Head of caudate nucleus (tissue), 42 donors: ENCODE measurements around the gene PLK4.
"Not testable (repeated sequence)": the region's sequence is repeated elsewhere in the genome, so short reads cannot be mapped to it uniquely, and the experiment has no call there.

Source experiments
- DNase-seq, 42 donors: peaks; one replicate each; pipeline versions ENCODE4 v3.0.0 to v3.0.0-alpha.2; 2020 to 2021; ENCODE audit warnings: mixed read lengths in 7 of 42
- intact Hi-C: fragments of 100-400 bp; cut with DNase I; formaldehyde crosslinking; loops from one replicate; pipeline ENCODE4 v1.15.0; 2022

Gene PLK4

DNA sequence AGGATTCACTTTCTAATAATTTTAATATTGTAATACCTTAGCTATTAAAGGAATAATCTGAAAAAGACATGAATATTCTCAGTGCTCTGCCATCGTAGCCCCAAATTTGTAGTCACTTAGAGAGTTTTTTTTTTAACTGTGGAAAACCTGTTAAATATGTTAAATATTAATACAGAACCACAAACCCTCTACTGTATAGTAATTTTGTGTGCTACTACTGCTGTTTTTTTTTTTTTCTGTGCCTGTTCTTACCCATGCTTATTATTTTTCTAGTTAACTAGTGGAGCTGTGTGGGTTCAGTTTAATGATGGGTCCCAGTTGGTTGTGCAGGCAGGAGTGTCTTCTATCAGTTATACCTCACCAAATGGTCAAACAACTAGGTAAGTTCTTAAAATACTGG, 15.8 kb downstream of the PLK4 start:
- intact Hi-C loops: no loop called here
- no peak for DNase-seq

DNA sequence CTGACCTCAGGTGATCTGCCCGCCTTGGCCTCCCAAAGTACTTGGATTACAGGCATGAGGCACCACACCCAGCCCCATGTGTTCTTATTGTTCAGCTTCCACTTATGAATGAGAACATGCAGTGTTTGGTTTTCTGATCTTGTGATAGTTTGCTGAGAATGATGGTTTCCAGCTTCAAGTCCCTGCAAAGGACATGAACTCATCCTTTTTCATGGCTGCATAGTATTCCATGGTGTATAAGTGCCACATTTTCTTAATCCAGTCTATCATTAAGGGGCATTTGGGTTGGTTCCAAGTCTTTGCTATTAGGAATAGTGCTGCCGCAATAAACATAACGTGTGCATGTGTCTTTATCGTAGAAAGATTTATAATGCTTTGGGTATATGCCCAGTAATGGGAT, 19.0 kb downstream of the PLK4 start:
- intact Hi-C loops, DNase-seq: not testable (repeated sequence)

GRCh38 chr4:127905029-127905428, 24.3 kb downstream of the PLK4 start:
- intact Hi-C loops: no loop called here
- no peak for DNase-seq

DNA sequence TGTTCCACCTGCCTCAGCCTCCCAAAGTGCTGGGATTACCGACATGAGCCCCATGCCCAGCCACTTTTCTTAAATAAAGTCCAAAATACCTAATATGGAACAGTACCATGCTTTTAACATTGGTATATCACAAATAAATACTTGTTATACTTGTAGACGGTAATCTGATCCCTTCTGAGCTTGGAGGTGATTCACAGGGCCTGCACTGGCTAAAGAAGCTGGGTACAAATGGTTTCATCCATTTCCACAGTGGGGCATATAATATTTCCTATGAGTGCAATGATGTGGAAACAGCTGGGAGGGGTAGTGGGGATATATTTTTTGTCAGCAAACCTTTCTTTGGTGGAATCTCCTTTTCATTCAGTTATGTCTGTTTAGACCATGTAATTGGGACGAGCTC, 35.8 kb downstream of the PLK4 start:
- no peak for DNase-seq
- intact Hi-C loops: no loop called here

GRCh38 chr4:127917151-127917550, 36.5 kb downstream of the PLK4 start:
- no peak for DNase-seq
- intact Hi-C loops: no loop called here

- no peak for DNase-seq
- intact Hi-C loops: no loop called here
Observed at GRCh38 chr4:127920521-127920920, 39.8 kb downstream of the PLK4 start.

- intact Hi-C loops: no loop called here
Observed at GRCh38 chr4:127922226-127922625, 41.5 kb downstream of the PLK4 start.

DNA sequence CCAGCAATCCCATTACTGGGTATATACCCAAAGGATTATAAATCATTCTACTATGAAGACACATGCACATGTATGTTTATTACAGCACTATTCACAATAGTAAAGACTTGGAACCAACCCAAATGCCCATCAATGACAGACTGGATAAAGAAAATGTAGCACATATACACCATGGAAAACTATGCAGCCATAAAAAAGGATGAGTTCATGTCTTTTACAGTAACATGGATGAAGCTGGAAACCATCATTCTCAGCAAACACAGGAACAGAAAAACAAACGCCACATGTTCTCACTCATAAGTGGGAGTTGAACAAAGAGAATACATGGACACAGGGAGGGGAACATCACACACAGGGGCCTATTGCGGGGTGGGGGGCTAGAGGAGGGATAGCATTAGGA, 45.0 kb downstream of the PLK4 start:
- DNase-seq, intact Hi-C loops: not testable (repeated sequence)

More at GRCh38 chr4:127922226-127922625, 41.5 kb downstream of the PLK4 start:
- DNase-seq: no peak

DNA sequence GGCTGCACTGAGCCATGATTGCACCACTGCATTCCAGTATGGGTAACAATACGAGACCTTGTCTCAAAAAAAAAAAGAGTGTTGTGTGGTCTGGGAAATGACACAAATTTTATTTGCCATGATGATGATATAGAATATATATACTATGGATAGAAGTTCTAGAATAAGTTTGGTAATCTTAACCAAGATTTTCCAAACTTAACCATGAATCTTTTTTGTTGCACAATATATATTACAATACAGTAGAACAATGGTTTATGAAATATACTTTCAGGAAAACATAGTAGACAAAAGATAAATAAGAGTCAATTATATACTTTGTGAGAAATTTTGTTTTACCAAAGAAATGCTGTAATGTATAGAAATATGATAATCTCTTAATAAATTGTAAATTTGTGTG, 49.5 kb downstream of the PLK4 start:
- intact Hi-C loops: no loop called here
- no peak for DNase-seq

DNA sequence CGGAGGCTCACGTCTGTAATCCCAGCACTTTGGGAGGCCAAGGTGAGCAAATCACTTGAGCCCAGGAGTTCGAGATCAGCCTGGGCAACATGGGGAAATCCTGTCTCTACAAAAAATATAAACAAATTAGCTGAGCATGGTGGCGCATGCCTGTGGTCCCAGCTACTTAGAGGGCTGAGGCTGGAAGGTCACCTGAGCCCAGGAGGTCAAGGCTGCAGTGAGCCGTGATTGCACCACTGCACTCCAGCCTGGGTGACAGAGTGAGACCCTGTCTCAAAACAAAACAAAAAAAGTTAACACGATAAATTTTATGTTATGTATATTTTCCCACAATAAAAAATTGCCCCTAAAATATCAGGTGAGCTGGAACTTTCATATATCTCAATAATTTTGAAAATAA, 51.1 kb downstream of the PLK4 start:
- intact Hi-C loops, DNase-seq: not testable (repeated sequence)

DNA sequence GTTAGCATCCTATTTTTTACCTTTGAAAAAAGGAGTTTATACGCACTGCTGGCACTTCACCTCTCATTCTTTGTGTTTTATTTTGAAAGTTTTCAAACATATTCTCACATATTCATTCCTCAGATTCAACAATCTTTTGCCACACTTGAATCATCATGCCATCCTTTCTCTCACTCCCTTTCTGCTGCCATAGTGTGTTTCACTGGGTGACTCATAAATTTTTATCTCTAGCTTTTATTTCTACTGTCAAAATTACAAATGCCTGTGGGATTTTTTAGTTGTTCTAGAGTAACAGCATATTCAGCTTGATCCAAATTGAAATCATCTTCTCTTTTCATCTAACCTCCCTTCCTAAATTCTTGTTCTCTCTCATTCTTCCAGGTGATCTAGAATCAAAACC, 56.3 kb downstream of the PLK4 start:
- DNase-seq: no peak
- intact Hi-C loops: no loop called here
